ENCODE data around the gene ZFYVE21.
A peak's percentile ranks its signal among the peaks of the same experiment; 100 is the strongest.

DNA sequence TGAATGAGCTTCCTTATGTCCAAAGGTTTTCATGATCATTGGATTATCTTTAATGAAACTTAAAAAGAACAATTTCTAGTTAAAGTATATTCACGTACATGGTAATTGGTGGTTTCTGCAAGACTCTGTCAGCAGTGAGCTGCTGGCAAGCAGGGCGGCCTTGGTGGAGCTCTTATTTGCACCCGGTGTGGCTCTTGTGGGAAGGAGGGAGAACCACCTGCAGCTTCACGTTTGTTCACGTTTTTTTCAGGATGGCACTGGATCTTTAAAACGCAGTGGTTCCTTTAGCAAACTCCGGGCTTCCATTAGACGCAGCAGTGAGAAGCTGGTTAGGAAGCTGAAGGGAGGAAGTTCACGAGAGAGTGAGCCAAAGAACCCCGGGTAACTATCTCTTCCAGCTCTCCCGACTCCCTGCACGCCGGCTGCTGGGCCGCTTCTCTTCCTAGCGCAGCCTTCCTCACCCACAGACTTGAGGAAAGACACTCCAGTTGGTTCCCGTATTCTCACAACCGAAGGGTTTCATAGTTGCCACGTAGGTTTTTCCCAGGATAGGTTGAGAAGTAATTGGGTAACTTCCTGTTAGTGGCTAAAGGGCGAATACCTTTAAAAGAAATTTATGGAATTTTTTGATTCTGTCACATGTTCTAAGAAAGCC lies 28.7 kb upstream of the ZFYVE21 start:
- TF ChIP-seq POLR2AphosphoS5 (IDR thresholded peaks at IDR 0.05): peak in 2 of 3 donors; percentile 17 to 25
- TF ChIP-seq, protein P1, sequence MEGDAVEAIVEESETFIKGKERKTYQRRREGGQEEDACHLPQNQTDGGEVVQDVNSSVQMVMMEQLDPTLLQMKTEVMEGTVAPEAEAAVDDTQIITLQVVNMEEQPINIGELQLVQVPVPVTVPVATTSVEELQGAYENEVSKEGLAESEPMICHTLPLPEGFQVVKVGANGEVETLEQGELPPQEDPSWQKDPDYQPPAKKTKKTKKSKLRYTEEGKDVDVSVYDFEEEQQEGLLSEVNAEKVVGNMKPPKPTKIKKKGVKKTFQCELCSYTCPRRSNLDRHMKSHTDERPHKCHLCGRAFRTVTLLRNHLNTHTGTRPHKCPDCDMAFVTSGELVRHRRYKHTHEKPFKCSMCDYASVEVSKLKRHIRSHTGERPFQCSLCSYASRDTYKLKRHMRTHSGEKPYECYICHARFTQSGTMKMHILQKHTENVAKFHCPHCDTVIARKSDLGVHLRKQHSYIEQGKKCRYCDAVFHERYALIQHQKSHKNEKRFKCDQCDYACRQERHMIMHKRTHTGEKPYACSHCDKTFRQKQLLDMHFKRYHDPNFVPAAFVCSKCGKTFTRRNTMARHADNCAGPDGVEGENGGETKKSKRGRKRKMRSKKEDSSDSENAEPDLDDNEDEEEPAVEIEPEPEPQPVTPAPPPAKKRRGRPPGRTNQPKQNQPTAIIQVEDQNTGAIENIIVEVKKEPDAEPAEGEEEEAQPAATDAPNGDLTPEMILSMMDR (IDR thresholded peaks at IDR 0.05 in 8 of 11, conservative IDR thresholded peaks at IDR 0.05 in 3 of 11): no peak

All from spleen (tissue), 7 donors.